ENCODE results near the gene LRRFIP2.
A peak's percentile ranks its signal among the peaks of the same experiment; 100 is the strongest.

- TF ChIP-seq CTCF (IDR thresholded peaks at IDR 0.05) (peak in 4 of 6 experiments; percentile 30 to 60 (median 50)), POLR2A (IDR thresholded peaks at IDR 0.05) (no peak)
Observed at GRCh38 chr3:37024092-37024491, 150.3 kb downstream of the LRRFIP2 start.
